T47D (cell line): Measurements from ENCODE around the gene AVP.

Source experiments
- DNase-seq, 2 experiments: peaks; one replicate each; pipeline versions ENCODE4 v3.0.0 to v3.0.0-alpha.2; 2011 to 2012; ENCODE audit warnings: low read depth in 1 of 2, low spot score in 1 of 2
- JUND ChIP-seq: IDR thresholded peaks from 2 replicates; pipeline ENCODE4 v1.6.1; 2012; ENCODE audit warnings: low read depth
- in situ Hi-C: cut with HindIII; loops from 2 replicates; pipeline ENCODE4 v1.10.0; 2016; ENCODE audit warnings: low sequenced_read_pairs, low pct_unique_long_range_greater_than_20kb

The AVP gene

GRCh38 chr20:3105256-3106137 is 21.0 kb upstream of the AVP start:
- in situ Hi-C loops: no loop called here
- TF ChIP-seq JUND: no peak

GRCh38 chr20:3103369-3104032 is 19.0 kb upstream of the AVP start:
- in situ Hi-C loops: no loop called here
- no peak for TF ChIP-seq JUND
- DNase-seq: no peak

More at GRCh38 chr20:3105256-3106137, 21.0 kb upstream of the AVP start:
- DNase-seq: no peak

- in situ Hi-C loops: no loop called here
- no peak for DNase-seq
- TF ChIP-seq JUND: no peak
Measured at GRCh38 chr20:3102575-3103368, 18.2 kb upstream of the AVP start.

- in situ Hi-C loops: no loop called here
- DNase-seq: no peak
- no peak for TF ChIP-seq JUND
Measured at GRCh38 chr20:3101737-3102574, 17.4 kb upstream of the AVP start.

- in situ Hi-C loops: no loop called here
Measured at GRCh38 chr20:3101251-3101650, 16.7 kb upstream of the AVP start.

GRCh38 chr20:3100480-3100879 is 16.0 kb upstream of the AVP start:
- in situ Hi-C loops: no loop called here
- no peak for TF ChIP-seq JUND
- no peak for DNase-seq

More at GRCh38 chr20:3101251-3101650, 16.7 kb upstream of the AVP start:
- DNase-seq: no peak
- TF ChIP-seq JUND: no peak

- DNase-seq: no peak
- in situ Hi-C loops: no loop called here
- no peak for TF ChIP-seq JUND
Measured at GRCh38 chr20:3094848-3095629, 10.5 kb upstream of the AVP start.

GRCh38 chr20:3093861-3094361 is 9.4 kb upstream of the AVP start:
- no peak for TF ChIP-seq JUND
- no peak for DNase-seq
- in situ Hi-C loops: no loop called here

- DNase-seq: no peak
- TF ChIP-seq JUND: no peak
- in situ Hi-C loops: no loop called here
Measured at GRCh38 chr20:3092611-3093379, 8.3 kb upstream of the AVP start.

GRCh38 chr20:3090565-3090964 is 6.0 kb upstream of the AVP start:
- in situ Hi-C loops: no loop called here
- no peak for DNase-seq
- TF ChIP-seq JUND: no peak
